ENCODE measurements around the gene CLTB.
"Not testable (repeated sequence)": the region's sequence is repeated elsewhere in the genome, so short reads cannot be mapped to it uniquely, and the experiment has no call there.

The CLTB gene

DNA sequence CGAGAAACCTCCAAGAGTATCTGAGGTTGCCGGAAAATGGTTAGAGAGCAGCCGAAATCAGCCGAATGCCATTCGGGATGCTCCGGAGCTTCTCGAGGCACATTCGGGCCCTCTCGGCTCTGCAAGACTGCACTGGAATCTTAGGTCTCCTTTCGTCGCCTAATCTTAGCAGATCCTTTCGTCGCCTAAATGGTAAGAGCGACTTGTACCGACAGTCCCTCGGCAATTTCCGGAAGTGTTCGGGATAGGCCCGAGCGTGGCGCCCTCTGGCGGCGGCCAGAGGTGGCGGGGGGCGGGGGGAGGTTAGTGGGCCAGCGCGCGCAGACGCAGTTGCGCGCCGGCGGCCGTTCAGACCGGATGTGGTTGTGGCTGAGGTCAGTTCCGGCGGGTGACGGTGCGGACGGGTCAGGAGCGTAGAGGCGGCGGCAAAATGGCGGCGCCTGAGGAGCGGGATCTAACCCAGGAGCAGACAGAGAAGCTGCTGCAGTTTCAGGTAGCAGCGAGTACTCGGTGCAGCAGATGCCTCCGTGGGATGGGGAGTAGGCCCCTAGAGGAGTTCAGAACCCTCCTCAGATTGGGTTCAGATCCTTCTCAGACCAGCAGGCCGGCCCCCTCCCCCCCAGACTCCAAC is 31.8 kb upstream of the CLTB start, which contains the start of gene FAF2:
Gene FAF2 (plus strand): TSS at position 408 of the 631 bp plus-strand sequence. CDS start 23 bp downstream, at position 431.
- H3K4me3 ChIP-seq (ENCODE audit: low read depth, low read length), result peak within 1 kb of the TSS; percentile 100
- peak; percentile 97 for TF ChIP-seq CTCF (IDR thresholded peaks at IDR 0.05; ENCODE audit: insufficient read depth, low read depth, low read length, missing control alignments)
- peak; percentile 99 for DNase-seq (ENCODE audit: low read depth)

- no peak for TF ChIP-seq CTCF (IDR thresholded peaks at IDR 0.05; ENCODE audit: insufficient read depth, low read depth, low read length, missing control alignments)
- DNase-seq (ENCODE audit: low read depth), result no peak
Measured at GRCh38 chr5:176447591-176447977, 31.2 kb upstream of the CLTB start.

DNA sequence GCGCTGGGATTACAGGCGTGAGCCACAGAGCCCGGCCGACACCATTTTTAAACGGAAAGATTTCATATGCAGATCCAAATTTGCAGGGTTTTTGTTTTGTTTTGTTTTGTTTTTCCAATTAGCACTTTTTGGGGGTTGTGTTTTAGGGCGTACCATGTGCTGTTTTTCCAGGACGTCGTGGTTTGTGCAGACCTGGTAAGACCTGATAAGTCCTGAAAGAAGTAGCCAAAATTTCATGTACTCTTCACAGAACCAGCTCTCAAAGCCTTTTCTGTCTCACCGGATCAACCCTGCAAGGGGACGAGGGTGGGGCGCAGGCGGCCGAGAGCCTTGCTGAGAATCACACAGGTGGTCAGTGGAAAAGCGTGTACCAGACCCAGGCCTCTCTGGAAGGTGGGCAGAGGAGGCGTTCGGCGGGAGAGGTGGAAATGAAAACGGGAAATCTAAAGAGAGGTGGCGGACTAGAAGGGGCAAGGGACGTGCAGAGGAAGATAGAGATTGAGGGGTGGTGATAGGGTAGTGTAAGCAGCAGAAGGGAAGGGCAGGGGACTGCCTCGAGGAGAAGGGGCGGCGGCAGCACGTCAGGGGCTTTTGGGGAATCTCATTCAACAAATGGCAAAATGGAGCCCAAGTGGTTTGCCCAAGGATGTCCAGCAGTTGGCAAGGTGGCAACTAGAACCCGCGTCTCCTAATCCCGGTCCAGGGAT is 30.7 kb upstream of the CLTB start:
- TF ChIP-seq CTCF (IDR thresholded peaks at IDR 0.05; ENCODE audit: insufficient read depth, low read depth, low read length, missing control alignments), result no peak
- DNase-seq (ENCODE audit: low read depth), result peak; percentile 3

More at GRCh38 chr5:176447591-176447977, 31.2 kb upstream of the CLTB start:
- peak overlapping the region; percentile 77 for H3K4me3 ChIP-seq (ENCODE audit: low read depth, low read length)

DNA sequence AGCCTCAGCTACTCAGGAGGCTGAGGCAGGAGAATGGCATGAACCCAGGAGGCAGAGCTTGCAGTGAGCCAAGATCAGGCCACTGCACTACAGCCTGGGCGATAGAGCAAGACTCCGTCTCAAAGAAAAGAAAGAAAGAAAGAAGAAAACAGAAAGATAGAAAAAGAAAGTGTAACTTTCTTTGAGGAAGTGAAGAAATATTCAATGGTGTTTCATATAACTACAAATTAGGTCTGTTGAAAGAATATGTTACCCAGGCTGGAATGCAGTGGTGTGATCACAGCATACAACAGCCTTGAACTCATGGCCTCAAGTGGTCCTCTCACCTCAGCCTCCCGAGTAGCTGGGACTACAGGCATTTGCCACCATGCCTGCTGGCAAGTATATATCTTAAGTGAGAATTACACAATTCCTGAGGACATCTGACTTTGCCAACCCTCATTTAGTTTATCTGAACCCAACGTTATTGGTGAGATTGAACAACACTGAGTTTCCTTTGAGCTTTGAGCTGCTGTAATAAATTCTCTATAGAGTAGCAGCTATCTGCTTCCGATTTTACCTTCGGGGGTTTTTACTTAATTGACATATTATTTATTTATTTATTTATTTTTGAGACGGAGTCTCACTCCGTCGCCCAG is 29.8 kb upstream of the CLTB start:
- TF ChIP-seq CTCF (IDR thresholded peaks at IDR 0.05; ENCODE audit: insufficient read depth, low read depth, low read length, missing control alignments), result no peak
- no peak overlapping the region for H3K4me3 ChIP-seq (ENCODE audit: low read depth, low read length)
- DNase-seq (ENCODE audit: low read depth), result no peak

More for the DNA sequence above, 30.7 kb upstream of the CLTB start:
- H3K4me3 ChIP-seq (ENCODE audit: low read depth, low read length), result peak overlapping the region; percentile 77

DNA sequence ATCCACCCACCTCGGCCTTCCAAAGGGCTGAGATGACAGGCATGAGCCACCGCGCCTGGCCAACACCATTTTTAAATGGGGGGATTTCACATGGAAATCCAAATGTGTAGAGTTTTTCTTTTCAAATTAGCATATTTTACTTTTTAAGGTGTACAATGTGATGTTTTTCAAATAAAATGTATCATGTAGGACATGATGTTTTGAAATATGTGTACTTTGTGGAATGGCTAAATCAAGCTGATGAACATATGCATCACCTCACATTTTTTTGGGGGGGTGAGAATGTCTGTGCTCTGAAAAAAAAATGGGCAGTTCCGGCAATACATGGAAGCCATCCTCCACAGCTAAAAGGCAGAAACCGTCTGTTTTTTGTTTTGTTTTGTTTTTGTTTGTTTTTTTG is 28.4 kb upstream of the CLTB start:
- no peak for TF ChIP-seq CTCF (IDR thresholded peaks at IDR 0.05; ENCODE audit: insufficient read depth, low read depth, low read length, missing control alignments)
- DNase-seq (ENCODE audit: low read depth), result no peak
- no peak overlapping the region for H3K4me3 ChIP-seq (ENCODE audit: low read depth, low read length)

- not testable (repeated sequence) for DNase-seq (ENCODE audit: low read depth); H3K4me3 ChIP-seq (ENCODE audit: low read depth, low read length)
Measured at GRCh38 chr5:176442911-176443310, 26.6 kb upstream of the CLTB start.

- TF ChIP-seq CTCF (IDR thresholded peaks at IDR 0.05; ENCODE audit: insufficient read depth, low read depth, low read length, missing control alignments), result no peak
- no peak for DNase-seq (ENCODE audit: low read depth)
- H3K4me3 ChIP-seq (ENCODE audit: low read depth, low read length), result no peak overlapping the region
Measured at GRCh38 chr5:176441921-176442323, 25.6 kb upstream of the CLTB start.

Data from GM12865 (cell line).